WTC11 (cell line): ENCODE results near the gene KDM4C. TPM values are rescaled to one million over a fixed set of nuclear protein-coding genes. Genes with fewer than 3 reads are reported as not detected.

Experiments used
- ATAC-seq: fragments of 200-7000 bp; cut with Tn5 transposase; 2 replicates; pipeline ENCODE4 v1.10.0; 2021; ENCODE audit warnings: mild to moderate bottlenecking, moderate library complexity
- CTCF ChIA-PET: fragments of 300-600 bp; sonication (Branson Sonifier 250); formaldehyde crosslinking; loops from one replicate; lab custom pipeline; 2021; ENCODE audit warnings: antibody characterized with exemption; lab: Charles Lee
- POLR2A ChIA-PET: fragments of 350-600 bp; sonication (Branson Sonifier 250); formaldehyde crosslinking; loops from one replicate; lab custom pipeline; 2021; ENCODE audit warnings: antibody characterized with exemption; lab: Charles Lee
- DNase-seq: peaks from one replicate; pipeline ENCODE4 v3.0.0; 2021; ENCODE audit warnings: low spot score
- H3K27ac Mint-ChIP-seq: 2 replicates; pipeline ENCODE4 v1.8.0; 2021; ENCODE audit warnings: mixed read lengths
- H3K27me3 Mint-ChIP-seq: 2 replicates; pipeline ENCODE4 v1.8.0; 2021; ENCODE audit warnings: low read depth, mild to moderate bottlenecking, moderate library complexity, mixed read lengths
- H3K36me3 Mint-ChIP-seq: 2 replicates; pipeline ENCODE4 v1.8.0; 2021; ENCODE audit warnings: mixed read lengths
- H3K4me1 Mint-ChIP-seq: 2 replicates; pipeline ENCODE4 v1.8.0; 2022; ENCODE audit warnings: mixed read lengths
- H3K4me3 Mint-ChIP-seq: 2 replicates; pipeline ENCODE4 v1.8.0; 2021; ENCODE audit warnings: mild to moderate bottlenecking, moderate library complexity, mixed read lengths
- H3K9me3 Mint-ChIP-seq: 2 replicates; pipeline ENCODE4 v1.8.0; 2021; ENCODE audit warnings: mixed read lengths
- ATF1 ChIP-seq: sonication (generic); formaldehyde crosslinking; IDR thresholded peaks from 2 replicates; pipeline ENCODE4 v1.8.1; 2023; ENCODE audit warnings: mild to moderate bottlenecking, moderate library complexity, missing genetic modification reagents
- ATF3 ChIP-seq: sonication (generic); formaldehyde crosslinking; conservative IDR thresholded peaks from 2 replicates; pipeline ENCODE4 v1.8.1; 2022; ENCODE audit warnings: mild to moderate bottlenecking, missing genetic modification reagents
- CBFB ChIP-seq: sonication (generic); formaldehyde crosslinking; IDR thresholded peaks from 2 replicates; pipeline ENCODE4 v1.8.1; 2022; ENCODE audit warnings: mild to moderate bottlenecking, low read depth, missing genetic modification reagents
- CDX4 ChIP-seq: fragments of 250-450 bp; sonication (Bioruptor Pico); IDR thresholded peaks from 2 replicates; pipeline ENCODE4 v1.9.0; 2021; ENCODE audit warnings: moderate library complexity, mild to moderate bottlenecking, inconsistent platforms, borderline replicate concordance
- CREB1 ChIP-seq: sonication (generic); formaldehyde crosslinking; IDR thresholded peaks from 2 replicates; pipeline ENCODE4 v1.8.0; 2023; ENCODE audit warnings: mild to moderate bottlenecking, missing genetic modification reagents
- EMX1 ChIP-seq: fragments of 250-450 bp; sonication (Bioruptor Pico); IDR thresholded peaks from 2 replicates; pipeline ENCODE4 v1.8.0; 2021; ENCODE audit warnings: mild to moderate bottlenecking
- GABPB1 ChIP-seq: sonication (generic); formaldehyde crosslinking; IDR thresholded peaks from 2 replicates; pipeline ENCODE4 v1.8.1; 2023; ENCODE audit warnings: mild to moderate bottlenecking, missing genetic modification reagents
- GRHL2 ChIP-seq: fragments of 250-450 bp; sonication (Bioruptor Pico); IDR thresholded peaks from 2 replicates; pipeline ENCODE4 v1.8.0; 2022; ENCODE audit warnings: mild to moderate bottlenecking, moderate library complexity; ENCODE audit not compliant: insufficient replicate concordance, severe bottlenecking
- MAX ChIP-seq: sonication (generic); formaldehyde crosslinking; IDR thresholded peaks from 2 replicates; pipeline ENCODE4 v1.8.0; 2022; ENCODE audit warnings: mild to moderate bottlenecking, missing genetic modification reagents
- MYBL2 ChIP-seq: sonication (generic); formaldehyde crosslinking; IDR thresholded peaks from 2 replicates; pipeline ENCODE4 v1.8.1; 2023; ENCODE audit warnings: mild to moderate bottlenecking, moderate library complexity, missing genetic modification reagents
- NFATC4 ChIP-seq: fragments of 250-450 bp; sonication (Bioruptor Pico); IDR thresholded peaks from 2 replicates; pipeline ENCODE4 v1.9.0; 2021; ENCODE audit warnings: mild to moderate bottlenecking
- NFE2L1 ChIP-seq: sonication (generic); formaldehyde crosslinking; IDR thresholded peaks from 2 replicates; pipeline ENCODE4 v1.8.1; 2023; ENCODE audit warnings: missing genetic modification reagents
- NR2C2 ChIP-seq: sonication (generic); formaldehyde crosslinking; IDR thresholded peaks from 2 replicates; pipeline ENCODE4 v1.8.0; 2022; ENCODE audit warnings: mild to moderate bottlenecking, missing genetic modification reagents
- NR3C1 ChIP-seq: sonication (generic); formaldehyde crosslinking; conservative IDR thresholded peaks from 2 replicates; pipeline ENCODE4 v1.8.1; 2023; ENCODE audit warnings: low read depth, mild to moderate bottlenecking, missing genetic modification reagents
- RELA ChIP-seq: sonication (generic); formaldehyde crosslinking; IDR thresholded peaks from 2 replicates; pipeline ENCODE4 v1.8.1; 2022; ENCODE audit warnings: missing genetic modification reagents, mild to moderate bottlenecking, borderline replicate concordance
- ZBTB21 ChIP-seq: sonication (generic); formaldehyde crosslinking; IDR thresholded peaks from 2 replicates; pipeline ENCODE4 v1.8.1; 2023; ENCODE audit warnings: mild to moderate bottlenecking, missing genetic modification reagents, borderline replicate concordance
- ZNF138 ChIP-seq: sonication (generic); formaldehyde crosslinking; conservative IDR thresholded peaks from 2 replicates; pipeline ENCODE4 v1.8.1; 2022; ENCODE audit warnings: mild to moderate bottlenecking, moderate library complexity, missing genetic modification reagents
- ZNF232 ChIP-seq: sonication (generic); formaldehyde crosslinking; IDR thresholded peaks from 2 replicates; pipeline ENCODE4 v1.8.0; 2022; ENCODE audit warnings: mild to moderate bottlenecking, missing genetic modification reagents
- ZNF671 ChIP-seq: fragments of 250-450 bp; sonication (Bioruptor Pico); IDR thresholded peaks from 2 replicates; pipeline ENCODE4 v1.8.0; 2021; ENCODE audit warnings: mild to moderate bottlenecking
- total RNA-seq: library from RNA; stranded (reverse); gene quantifications from 3 replicates; pipeline ENCODE4 v1.2.3, GENCODE V29; 2021
- TF ChIP-seq, protein P1 (sequence below): sonication (generic); formaldehyde crosslinking; IDR thresholded peaks from 2 replicates; pipeline ENCODE4 v1.8.0; 2023; ENCODE audit warnings: missing genetic modification reagents, mild to moderate bottlenecking, borderline replicate concordance
- TF ChIP-seq, protein P2 (sequence below): sonication (generic); formaldehyde crosslinking; IDR thresholded peaks from 2 replicates; pipeline ENCODE4 v1.8.0; 2022; ENCODE audit warnings: mild to moderate bottlenecking, missing genetic modification reagents
- TF ChIP-seq, protein P3 (sequence below): sonication (generic); formaldehyde crosslinking; IDR thresholded peaks from 2 replicates; pipeline ENCODE4 v1.8.1; 2023; ENCODE audit warnings: mild to moderate bottlenecking, missing genetic modification reagents
- TF ChIP-seq, protein P4 (sequence below): fragments of 250-450 bp; sonication (Bioruptor Pico); IDR thresholded peaks from 2 replicates; pipeline ENCODE4 v1.9.0; 2021; ENCODE audit warnings: mild to moderate bottlenecking

Gene KDM4C
- total RNA-seq, 1 experiment from 2014 or later: 29.2 TPM

DNA sequence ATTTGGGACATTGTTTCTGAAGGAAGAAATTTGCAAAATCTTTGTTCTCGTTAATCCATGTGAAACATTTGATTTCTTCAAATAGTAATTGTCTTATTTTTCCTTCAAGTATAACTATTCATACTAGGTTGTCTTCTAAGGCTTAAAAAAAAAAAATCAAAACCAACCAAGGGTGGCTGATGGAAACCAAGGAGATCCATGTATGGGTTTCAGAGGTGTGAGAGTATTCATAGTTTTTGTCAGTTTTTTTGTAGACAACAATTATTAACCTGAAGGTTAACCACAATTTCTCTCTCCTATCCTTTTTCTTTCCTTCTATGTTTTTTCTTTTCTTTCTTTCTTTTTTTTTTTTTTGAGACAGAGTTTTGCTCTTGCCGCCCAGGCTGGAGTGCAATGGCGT is 35.4 kb downstream of the KDM4C start (continued):
- no peak for TF ChIP-seq ZBTB21 (CRISPR knock-in tag)
- no peak for TF ChIP-seq CDX4 (CRISPR knock-in tag)
- TF ChIP-seq ATF3 (CRISPR knock-in tag): no peak
- TF ChIP-seq ZNF138 (CRISPR knock-in tag): no peak
- TF ChIP-seq NFATC4 (CRISPR knock-in tag): no peak

DNA sequence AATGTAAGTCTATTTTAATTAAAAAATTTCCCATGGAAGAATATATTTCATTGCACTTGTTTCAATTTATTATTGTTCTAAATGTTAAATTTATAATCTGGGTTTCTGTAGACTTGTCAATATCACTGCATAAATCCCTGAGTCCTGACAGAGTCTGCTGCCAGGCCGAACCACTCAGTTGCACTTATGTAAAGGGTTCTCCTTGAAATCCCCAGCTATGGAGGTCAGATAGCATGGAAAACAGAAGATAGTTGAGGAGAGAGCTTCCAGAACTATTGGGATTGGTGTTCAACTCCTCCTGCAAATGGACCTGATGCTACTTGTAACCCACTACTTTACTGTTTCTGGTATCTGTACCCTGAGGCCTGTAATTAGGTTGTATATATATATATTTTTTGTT is 37.2 kb downstream of the KDM4C start:
- peaks cover 5% of the 10 kb centered on the region; the same call in 1 of the 2 replicates for H3K27me3 Mint-ChIP-seq
- POLR2A ChIA-PET: interaction anchor here (0.9 kb wide), 1 partner anchor 14 kb away, joined by 5 read pairs; no protein-coding TSS in a partner anchor
- CTCF ChIA-PET: no interaction called here
- H3K4me3 Mint-ChIP-seq: no peak overlapping the region
- DNase-seq (no peak), ATAC-seq (no peak)
- H3K27ac Mint-ChIP-seq: no peak overlapping the region
- H3K36me3 Mint-ChIP-seq: peaks cover 43% of the 10 kb centered on the region
- TF ChIP-seq EMX1 (no peak), ZNF232 (CRISPR knock-in tag) (no peak), NR3C1 (CRISPR knock-in tag) (no peak), ZNF671 (no peak), CREB1 (CRISPR knock-in tag) (no peak), GRHL2 (CRISPR knock-in tag) (no peak), MYBL2 (CRISPR knock-in tag) (no peak), NFE2L1 (CRISPR knock-in tag) (no peak), NR2C2 (CRISPR knock-in tag) (no peak), MAX (no peak), ATF1 (CRISPR knock-in tag) (no peak), RELA (CRISPR knock-in tag) (no peak), CBFB (no peak), GABPB1 (no peak)
- TF ChIP-seq, protein P1, sequence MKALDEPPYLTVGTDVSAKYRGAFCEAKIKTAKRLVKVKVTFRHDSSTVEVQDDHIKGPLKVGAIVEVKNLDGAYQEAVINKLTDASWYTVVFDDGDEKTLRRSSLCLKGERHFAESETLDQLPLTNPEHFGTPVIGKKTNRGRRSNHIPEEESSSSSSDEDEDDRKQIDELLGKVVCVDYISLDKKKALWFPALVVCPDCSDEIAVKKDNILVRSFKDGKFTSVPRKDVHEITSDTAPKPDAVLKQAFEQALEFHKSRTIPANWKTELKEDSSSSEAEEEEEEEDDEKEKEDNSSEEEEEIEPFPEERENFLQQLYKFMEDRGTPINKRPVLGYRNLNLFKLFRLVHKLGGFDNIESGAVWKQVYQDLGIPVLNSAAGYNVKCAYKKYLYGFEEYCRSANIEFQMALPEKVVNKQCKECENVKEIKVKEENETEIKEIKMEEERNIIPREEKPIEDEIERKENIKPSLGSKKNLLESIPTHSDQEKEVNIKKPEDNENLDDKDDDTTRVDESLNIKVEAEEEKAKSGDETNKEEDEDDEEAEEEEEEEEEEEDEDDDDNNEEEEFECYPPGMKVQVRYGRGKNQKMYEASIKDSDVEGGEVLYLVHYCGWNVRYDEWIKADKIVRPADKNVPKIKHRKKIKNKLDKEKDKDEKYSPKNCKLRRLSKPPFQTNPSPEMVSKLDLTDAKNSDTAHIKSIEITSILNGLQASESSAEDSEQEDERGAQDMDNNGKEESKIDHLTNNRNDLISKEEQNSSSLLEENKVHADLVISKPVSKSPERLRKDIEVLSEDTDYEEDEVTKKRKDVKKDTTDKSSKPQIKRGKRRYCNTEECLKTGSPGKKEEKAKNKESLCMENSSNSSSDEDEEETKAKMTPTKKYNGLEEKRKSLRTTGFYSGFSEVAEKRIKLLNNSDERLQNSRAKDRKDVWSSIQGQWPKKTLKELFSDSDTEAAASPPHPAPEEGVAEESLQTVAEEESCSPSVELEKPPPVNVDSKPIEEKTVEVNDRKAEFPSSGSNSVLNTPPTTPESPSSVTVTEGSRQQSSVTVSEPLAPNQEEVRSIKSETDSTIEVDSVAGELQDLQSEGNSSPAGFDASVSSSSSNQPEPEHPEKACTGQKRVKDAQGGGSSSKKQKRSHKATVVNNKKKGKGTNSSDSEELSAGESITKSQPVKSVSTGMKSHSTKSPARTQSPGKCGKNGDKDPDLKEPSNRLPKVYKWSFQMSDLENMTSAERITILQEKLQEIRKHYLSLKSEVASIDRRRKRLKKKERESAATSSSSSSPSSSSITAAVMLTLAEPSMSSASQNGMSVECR: no peak
- TF ChIP-seq, protein P2, sequence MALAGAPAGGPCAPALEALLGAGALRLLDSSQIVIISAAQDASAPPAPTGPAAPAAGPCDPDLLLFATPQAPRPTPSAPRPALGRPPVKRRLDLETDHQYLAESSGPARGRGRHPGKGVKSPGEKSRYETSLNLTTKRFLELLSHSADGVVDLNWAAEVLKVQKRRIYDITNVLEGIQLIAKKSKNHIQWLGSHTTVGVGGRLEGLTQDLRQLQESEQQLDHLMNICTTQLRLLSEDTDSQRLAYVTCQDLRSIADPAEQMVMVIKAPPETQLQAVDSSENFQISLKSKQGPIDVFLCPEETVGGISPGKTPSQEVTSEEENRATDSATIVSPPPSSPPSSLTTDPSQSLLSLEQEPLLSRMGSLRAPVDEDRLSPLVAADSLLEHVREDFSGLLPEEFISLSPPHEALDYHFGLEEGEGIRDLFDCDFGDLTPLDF (CRISPR knock-in tag): no peak
- TF ChIP-seq, protein P3, sequence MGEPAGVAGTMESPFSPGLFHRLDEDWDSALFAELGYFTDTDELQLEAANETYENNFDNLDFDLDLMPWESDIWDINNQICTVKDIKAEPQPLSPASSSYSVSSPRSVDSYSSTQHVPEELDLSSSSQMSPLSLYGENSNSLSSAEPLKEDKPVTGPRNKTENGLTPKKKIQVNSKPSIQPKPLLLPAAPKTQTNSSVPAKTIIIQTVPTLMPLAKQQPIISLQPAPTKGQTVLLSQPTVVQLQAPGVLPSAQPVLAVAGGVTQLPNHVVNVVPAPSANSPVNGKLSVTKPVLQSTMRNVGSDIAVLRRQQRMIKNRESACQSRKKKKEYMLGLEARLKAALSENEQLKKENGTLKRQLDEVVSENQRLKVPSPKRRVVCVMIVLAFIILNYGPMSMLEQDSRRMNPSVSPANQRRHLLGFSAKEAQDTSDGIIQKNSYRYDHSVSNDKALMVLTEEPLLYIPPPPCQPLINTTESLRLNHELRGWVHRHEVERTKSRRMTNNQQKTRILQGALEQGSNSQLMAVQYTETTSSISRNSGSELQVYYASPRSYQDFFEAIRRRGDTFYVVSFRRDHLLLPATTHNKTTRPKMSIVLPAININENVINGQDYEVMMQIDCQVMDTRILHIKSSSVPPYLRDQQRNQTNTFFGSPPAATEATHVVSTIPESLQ (CRISPR knock-in tag): no peak
- TF ChIP-seq, protein P4, sequence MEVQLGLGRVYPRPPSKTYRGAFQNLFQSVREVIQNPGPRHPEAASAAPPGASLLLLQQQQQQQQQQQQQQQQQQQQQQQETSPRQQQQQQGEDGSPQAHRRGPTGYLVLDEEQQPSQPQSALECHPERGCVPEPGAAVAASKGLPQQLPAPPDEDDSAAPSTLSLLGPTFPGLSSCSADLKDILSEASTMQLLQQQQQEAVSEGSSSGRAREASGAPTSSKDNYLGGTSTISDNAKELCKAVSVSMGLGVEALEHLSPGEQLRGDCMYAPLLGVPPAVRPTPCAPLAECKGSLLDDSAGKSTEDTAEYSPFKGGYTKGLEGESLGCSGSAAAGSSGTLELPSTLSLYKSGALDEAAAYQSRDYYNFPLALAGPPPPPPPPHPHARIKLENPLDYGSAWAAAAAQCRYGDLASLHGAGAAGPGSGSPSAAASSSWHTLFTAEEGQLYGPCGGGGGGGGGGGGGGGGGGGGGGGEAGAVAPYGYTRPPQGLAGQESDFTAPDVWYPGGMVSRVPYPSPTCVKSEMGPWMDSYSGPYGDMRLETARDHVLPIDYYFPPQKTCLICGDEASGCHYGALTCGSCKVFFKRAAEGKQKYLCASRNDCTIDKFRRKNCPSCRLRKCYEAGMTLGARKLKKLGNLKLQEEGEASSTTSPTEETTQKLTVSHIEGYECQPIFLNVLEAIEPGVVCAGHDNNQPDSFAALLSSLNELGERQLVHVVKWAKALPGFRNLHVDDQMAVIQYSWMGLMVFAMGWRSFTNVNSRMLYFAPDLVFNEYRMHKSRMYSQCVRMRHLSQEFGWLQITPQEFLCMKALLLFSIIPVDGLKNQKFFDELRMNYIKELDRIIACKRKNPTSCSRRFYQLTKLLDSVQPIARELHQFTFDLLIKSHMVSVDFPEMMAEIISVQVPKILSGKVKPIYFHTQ (CRISPR knock-in tag): no peak
- H3K4me1 Mint-ChIP-seq: peaks cover 23% of the 10 kb centered on the region
- peaks cover 11% of the 10 kb centered on the region for H3K9me3 Mint-ChIP-seq
